Stimulated activated CD8-positive, alpha-beta memory T cell treated with anti-CD3 and anti-CD28 coated beads, Interleukin-7, amount 100 ng/mL, for 24 hours (primary cell): ENCODE data around the gene UVRAG.

ENCODE experiments used
- DNase-seq: peaks from one replicate; pipeline ENCODE4 v3.0.0-alpha.2; 2020; ENCODE audit warnings: low read depth

Gene UVRAG

DNA sequence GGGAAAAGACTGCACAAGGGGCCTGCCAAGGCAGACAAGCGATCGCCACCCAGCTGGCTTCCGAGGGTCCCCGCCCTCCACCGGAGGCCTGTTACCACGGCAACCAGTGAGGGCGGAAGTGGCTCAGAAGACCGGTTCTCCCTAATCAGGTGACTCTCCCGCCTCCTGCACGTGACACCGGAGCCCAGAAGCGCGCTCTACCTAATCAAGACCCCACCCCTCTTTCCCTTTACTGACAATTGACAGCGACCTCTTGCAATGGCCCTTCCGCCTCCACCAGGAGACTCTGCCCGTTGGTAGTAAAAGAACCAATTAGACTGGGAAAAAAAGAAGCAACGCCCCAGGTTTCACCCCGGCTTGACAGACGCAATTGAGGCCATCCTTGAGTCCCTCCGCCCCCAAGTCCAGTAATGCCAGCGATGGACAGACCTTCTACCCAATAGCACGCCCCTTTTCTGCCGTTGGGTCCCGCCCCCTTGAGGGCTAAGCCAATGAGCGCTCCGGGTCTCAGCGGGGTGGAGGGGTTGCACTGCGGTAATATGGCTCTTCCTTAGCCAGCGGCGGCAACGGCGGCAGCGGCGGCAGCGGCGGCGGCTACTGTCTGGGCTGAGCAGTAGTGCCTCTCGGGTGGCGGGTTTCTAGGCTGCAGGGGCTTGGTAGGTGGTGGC lies at the start of gene UVRAG:
Gene UVRAG, plus strand, starts transcription at position 534 of the 668 bp plus-strand sequence. CDS start 198 bp downstream, outside the sequence.
- DNase-seq = peak; percentile 96

DNA sequence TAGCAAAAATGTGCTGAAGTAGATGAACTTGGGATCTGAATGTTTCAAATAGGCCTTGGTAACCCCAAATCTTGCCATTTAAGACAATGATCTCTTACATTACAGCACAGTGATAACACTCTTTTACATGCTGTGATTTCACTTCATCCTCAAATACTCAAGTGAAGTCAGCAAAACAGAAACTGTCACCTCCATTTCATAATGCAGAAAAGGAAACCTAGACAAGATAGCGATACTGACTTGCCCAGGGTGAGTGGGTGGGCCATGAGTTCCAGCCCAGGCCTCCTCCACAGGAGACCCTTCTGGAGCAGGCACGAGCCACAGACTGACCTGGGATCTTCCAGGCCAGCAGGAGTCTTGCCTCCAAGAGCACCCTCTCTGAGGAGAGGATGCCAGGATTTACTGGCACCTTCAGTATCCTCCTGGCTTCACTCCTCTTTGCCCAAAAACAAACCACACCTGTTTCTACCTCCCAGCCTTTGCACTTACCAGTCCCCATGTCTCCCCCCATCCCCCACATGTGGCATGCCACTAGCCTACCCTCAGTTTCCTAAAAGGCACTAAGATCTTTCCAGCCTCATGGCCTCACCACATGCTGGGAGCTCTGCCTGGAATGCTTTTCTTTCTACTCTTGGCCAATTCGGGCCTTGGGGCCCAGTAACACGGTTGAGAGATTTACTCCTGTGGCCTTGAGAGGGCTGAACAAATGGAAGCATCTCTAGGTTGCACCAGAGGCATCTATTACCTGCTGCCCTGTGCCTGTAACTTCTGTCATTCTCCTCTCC lies 48.4 kb upstream of the UVRAG start:
- DNase-seq = no peak

DNA sequence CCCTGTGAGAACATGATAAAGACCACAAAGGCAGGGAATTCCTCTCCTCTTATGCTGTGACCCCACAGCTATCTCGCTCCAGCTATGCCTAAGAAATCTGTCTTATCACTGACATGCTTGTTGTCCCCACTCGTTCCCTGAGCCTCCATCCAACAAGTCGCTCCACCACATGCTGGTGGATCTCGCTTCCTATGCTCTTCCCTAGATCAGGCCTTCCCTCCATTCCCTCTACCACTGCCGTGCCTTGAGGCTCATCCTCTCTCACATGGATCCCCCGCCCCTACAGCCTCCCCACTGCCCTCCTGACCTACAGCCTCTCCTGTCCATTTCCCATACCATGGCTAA lies 47.8 kb upstream of the UVRAG start:
- no peak for DNase-seq

DNA sequence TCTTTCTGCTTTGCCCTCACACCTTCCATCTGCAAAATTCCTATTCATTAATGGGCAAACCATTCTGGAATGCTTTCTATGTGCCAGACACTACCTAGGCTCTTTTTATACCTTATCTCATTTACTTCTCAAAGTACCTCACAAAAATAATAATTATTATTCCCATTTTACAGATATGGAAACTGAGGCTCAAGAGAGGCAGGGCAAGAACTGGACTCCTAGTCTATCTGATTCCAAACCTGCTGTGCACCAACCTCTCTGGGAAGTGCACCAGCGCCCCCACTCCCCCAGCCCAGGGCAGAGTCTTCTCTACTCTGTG lies 47.3 kb upstream of the UVRAG start:
- DNase-seq = no peak

DNA sequence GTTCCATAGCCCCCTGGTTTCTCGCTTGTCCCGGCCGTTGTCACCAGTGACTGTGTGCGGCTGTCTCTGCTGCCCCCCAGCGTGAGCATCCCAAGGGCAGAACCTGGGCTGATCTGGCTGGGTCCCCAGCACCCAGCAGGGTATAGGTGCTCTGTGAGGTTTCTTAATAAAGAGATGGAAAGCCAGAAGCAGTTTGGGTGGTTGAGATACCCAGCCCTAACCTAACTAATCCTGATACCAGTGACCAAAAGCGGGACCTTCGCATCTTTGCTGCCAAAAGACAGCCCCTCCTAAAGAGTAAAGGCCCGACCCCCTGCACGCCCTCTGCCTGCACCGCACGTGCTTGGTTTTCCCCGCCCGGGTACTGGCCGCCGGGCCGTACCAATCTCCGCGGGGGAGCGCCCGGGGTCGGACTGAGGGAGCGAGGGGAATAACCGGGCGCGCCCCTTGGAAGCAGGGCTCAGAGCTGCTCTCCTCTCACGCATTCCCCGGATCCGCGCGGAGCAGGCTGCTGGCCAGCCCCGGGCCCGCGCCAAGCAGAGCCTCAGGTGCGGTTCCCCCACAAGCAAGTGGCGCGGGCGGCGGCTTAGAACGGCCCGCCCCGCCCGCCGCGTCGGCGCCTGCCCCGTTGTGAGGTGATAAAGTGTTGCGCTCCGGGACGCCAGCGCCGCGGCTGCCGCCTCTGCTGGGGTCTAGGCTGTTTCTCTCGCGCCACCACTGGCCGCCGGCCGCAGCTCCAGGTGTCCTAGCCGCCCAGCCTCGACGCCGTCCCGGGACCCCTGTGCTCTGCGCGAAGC lies 46.7 kb upstream of the UVRAG start, which contains the start of gene DGAT2:
Gene DGAT2, plus strand, starts transcription at position 667 of the 797 bp plus-strand sequence. CDS start 214 bp downstream, outside the sequence.
- peak; percentile 37 for DNase-seq

DNA sequence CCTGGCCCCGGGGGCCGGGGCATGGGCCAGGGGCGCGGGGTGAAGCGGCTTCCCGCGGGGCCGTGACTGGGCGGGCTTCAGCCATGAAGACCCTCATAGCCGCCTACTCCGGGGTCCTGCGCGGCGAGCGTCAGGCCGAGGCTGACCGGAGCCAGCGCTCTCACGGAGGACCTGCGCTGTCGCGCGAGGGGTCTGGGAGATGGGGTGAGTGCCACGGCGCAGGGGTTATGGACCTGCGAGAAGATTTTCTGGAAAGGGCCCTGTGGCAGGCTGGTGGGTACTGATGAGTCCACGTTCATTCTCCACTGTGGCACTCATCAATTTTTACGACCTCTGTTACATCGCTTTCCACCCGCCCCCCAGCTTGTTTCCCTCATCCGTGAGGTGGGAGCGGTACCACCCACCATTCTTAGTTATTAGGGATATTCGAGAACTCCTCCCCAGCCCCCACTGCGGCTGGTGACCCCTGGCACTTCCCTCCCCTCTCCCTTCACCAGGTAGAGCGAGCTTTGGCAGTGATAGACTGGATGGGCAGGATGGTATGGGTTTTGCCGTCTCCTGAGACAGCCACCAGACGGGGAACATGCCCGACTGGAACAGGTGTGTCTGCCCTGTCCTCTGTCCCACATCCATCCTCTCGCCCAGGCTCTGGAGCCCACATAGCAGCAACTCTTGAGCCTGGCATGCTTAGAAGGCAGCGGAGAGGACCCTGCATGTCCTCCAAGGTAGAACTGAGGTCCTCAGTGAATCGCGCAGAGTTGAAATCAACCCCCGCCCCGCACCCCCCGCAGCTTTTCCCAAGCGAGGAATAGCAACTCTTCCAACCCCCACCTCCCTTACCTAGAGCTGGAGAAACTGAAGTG lies 45.9 kb upstream of the UVRAG start:
- DNase-seq = no peak

DNA sequence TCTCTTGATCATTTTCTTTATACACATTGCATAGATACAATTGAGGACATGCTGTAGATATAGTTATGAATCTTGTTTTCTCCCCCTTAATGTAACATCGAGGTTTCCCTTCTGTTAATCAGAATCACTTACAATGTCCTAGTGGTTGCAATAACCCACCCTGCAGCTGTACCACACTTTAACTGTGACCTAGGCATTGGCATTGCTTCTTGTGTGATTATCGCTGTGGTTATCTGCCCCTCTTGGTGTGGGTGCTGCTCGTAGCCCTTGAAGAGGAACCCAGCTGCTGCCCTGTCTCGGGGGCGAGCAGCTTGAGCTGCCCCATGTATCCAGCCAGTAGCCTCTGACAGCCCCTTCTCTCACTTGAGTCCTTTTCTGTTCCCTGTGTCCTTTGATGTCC lies 44.9 kb upstream of the UVRAG start:
- DNase-seq = no peak

DNA sequence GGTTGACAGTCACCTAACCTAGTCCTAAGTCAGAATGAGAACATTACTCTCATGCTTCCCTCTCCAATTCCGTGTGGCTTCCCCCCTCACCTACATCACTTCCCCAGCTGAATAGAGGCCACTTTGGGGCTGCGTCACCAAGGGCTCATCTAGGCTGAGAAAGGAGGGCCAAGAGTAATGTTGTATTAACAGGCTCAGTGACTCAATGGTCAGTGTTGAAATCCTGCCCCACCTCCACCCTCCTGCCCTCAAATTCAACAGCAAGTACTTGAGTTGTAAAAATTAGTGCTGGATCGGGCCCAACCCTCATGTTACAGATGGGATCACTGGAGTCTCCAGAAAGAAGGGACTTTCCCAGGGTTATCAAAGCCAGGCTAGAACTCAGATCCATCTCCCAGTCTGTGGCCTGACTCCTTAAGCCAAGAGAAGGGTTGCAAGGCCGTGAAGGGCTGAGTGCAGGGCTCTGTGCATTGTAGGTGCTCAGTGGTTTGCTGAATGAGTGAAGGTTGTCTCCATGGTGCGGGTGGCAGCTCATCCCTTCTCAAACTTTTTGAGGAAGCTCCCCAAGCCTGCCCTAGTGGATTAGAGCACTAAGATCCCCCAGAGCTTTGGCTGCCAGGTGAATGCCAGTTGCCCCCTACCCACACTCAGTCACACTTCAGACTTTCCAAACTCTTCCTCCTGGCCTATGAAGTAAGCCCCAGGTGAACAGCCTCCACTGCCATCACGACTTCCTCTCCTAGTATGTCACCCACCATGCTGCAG lies 43.2 kb upstream of the UVRAG start:
- no peak for DNase-seq

DNA sequence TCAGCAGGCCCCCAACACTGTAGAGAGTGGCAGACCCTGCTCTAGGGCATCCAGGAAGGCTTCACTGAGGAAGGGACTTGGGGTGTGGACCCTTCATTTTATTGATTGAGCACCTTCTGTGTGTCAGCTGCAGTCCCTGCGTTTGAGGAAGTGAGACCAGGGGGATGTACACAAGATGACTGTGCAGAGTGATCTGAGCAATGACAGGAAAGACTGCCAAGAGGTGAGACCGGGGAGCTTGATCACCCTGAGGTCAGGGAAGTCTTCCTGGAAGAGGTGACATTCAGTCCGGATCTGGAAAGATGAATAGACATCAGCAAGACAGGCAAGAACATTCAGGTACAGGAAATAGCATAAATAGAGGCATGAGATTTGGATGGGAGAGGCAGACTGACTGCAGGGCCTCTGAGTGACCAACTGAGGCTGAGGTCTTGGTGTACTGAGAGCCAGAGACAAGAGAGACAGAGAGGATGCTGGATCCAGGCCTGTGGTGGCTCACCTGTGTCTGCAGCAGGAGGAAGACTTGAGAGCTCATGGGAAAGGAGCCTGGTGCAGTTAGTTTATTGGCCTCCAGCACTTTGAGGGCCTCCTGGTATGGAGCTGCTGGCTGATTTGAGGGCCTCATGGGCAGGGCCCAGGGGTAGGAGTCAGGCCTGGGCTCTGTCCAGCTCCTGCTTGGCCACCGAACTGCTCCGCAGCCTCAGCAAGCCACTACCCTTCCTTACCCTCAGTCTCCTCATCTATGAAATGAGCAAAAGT lies 41.2 kb upstream of the UVRAG start:
- DNase-seq = no peak

DNA sequence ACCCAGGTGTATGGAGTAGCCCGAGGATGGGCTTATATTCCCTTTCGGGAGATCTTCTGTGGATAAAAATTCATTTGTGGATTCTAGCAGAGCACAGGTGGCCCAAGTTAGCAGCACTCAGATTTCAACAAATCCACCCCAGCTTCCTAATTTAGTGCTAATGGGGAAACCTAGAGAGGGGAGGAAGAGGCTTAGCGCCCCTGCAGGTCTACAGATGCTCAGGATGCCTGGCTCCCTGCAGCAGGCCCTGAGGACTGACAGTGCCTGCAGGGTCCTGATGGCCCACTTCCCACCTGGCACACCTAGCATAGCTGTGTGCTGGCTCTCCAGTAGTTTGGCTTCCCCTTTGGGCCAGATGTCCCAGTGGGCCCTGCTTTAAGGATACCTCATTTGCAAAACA lies 40.0 kb upstream of the UVRAG start:
- no peak for DNase-seq

DNA sequence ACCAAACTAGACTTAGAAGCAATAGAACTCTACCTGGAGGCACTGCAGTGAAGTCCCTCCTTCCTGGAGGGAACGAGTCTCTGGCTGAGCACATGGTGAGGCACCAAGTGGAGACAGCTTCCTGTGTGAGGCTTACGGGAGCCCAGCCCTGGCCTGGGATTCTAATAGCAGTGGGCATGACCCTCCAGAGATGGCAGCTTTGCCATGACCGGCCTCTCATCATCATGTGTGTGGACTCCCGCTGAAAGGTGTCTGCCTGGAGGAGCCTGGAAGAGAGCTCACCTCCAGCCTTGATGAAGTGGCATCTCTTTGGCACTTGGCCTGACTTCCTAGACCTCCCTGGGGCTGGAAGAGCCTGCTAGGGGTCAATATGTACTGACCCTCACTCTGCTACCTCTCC lies 38.5 kb upstream of the UVRAG start:
- no peak for DNase-seq

DNA sequence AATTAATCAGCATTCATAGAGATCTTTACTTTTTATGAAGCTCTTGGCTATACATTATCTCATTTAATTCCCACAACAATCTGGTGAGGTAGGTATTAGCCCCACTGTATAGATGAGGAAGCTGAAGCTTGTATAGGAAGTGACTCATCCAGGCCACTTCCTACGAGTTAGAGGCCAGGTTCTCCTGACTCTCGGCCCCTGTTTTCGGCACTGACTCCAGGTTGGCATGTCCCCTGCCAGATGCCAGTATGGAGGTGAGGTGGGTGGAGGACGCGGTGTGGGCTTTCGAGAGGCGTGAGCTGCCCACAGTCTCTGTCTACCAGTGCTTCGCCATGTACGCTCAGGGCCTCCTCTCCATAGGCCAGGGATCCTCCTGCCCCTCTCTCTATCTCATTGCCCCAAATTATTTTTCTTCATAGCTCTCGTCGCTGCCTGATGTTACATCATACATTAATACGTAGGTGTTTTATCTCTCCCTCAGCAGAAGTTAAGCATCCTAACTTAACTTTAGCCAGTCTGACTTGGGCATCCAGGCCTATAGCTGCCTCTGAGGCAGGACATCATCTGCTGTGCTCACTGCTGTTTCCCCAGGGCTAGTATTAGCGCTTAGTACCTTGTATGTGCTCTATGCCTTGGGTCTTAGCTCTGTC lies 37.4 kb upstream of the UVRAG start:
- no peak for DNase-seq

DNA sequence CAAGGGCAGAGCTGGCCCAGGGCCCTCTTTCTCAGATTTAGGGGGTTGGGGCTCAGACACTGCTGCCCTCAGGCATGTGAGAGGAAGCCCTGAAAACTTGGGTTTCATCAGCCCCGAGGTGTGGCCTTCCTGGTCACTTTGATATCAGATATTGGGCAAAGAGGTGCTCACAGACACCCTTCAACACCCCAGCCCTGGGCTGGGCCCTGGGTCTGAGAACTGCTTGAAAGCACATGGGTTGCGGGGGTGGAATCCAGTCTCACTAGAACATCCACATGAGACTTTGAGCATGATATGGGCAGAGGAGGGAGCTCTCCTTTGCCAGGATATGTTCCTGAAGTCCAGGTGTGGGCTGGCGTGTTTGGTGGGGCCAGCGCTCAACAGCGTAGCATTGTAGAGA lies 36.0 kb upstream of the UVRAG start:
- no peak for DNase-seq

DNA sequence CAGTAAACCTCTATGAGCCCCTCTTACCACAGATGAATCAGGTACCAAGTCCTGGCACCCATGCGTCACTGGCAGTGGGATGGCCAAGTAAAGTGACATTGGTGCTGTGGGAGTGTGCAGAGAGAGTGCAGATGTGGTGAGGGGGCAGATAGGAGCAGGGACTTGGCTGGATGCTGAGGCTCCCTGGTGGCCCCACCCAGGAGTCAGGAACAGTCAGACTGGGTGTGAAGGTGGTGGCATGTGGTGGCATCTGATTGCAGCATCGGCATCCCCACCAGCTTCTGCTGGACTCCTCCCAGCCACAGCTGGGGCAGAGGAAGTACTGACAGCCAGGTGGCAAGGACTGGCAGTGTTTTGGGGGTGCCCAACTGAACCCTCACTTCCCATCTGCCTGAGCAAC lies 35.0 kb upstream of the UVRAG start:
- no peak for DNase-seq

DNA sequence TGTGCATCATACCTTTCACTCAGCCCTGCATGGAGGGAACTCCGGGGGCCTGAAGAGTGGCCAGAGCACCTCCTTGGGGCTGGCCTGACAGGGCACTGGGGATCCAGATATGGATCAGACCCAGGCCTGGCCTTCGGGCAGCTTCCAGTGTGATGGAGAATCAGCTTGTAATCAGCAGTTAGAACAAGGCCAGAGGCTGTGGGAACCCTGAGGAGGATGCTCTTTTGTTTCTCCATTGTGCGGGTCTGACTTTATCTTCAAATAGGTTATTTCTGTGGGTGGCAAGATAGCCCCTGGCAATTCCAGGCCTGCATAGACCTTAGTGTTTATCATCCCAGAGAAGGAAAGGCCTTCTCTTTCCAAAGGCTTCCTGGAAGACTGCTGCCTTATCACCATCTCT lies 34.1 kb upstream of the UVRAG start:
- DNase-seq = no peak

DNA sequence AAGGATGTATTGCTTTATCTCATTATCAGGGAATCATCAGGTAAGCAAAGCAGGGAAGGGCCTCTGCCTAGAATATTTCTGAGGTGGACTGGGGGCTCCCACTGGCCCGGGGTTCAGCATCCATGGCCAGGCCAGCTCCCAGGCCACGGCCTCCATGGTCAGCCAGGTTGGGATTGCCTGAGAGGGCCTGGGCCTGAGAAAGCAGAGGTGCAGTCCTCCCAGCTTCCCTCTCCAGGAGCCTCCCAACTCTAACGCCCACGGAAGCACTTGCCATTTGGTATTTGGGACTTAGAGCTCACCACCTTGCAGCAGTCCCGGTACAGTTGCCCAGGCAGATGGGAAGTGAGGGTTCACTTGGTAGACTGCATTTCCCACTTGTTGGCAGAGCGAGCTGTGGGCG lies 33.7 kb upstream of the UVRAG start:
- DNase-seq = no peak

DNA sequence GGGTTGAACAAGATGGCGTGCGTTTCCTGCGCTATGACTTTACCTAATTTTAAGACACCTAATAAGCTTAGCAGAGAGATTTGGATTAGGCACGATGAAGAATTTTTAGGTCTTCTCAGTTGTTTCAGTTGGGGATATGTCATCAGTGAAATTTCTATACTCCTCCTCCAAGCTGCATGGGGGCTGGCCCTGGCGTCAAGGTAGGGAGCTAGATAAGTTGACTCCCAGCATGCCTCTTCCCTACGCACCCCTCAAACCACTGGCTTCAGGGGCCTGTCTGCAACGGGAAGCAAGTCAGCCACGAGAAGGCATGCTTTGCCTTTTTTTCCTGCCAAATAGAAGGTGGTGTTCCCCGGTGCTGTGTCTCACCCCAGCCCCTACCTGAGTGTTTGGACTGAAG lies 33.2 kb upstream of the UVRAG start:
- no peak for DNase-seq

DNA sequence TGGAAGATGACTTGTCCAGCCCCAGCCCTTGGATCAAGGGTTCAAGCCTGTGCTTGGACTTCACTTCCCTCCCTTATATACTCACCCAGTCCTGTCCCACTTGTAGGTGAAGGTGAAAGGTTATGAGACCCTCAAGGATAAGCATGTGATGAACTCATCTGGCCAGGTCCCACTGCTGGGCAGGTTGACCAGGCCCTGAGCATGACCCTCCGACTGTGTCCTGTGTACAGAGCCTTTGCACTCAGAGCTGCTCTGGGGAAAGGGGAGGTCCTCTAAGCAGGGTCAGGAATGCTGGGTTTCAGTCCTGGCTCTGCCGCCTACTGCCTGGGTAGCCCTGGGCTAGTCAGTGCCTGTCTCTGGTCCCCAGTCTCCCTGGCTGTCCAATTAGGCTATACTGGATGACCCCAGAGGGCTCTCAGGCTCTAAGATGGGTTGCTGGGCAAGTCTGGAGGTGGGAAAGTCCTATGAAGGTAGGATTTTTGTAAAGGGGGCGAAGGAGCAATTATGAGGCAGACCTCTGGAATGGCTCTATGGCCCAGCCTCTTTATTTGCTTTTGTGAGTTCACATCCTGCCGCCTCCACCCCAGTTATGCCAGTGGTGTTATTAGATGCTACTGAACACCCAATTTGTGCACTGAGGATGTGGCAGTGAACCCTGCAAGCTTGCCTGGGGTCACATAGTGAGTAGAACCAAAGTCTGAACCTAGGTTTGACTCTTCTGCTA lies 32.3 kb upstream of the UVRAG start:
- DNase-seq = no peak

DNA sequence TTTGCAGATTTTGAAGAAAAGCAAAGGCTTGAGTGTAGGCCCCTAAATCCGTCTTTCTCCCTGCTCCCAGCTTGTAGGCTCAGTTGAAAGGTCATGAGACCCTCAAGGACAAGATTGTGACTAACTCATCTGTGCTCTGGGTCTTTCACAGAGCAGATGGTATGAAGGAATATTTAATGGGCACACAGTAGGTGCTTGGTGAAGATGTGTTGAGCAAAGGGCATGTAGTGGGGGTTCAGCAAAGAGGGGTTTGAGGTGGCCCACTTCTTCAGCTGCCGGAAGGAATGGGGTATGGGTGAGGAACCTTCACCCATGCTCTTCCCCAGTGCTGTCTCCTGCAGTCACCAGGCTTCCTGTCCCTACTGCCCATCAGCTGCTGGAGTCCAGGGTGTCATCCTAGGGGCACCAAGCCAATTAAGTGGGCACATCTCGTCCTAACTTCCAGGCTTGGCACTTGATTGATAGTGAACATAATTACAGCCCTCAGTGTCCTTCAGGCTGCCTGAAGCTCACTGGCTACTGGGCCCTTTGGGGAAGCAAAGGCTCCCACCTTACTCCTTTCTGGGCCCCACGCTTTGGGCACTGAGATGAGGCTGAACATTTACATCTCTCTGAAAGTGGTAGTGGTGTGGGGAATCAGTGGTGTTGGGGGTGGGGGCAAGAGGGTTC lies 31.5 kb upstream of the UVRAG start:
- DNase-seq = no peak
